Measurements from ENCODE around the gene IKZF3. TPM values are rescaled to one million over a fixed set of nuclear protein-coding genes. Genes with fewer than 3 reads are reported as not detected.
A peak's percentile ranks its signal among the peaks of the same experiment; 100 is the strongest.

IKZF3 gene
- total RNA-seq, 1 donor from 2014 or later, result 0.67 TPM

GRCh38 chr17:39782481-39782880 lies 81.6 kb downstream of the IKZF3 start:
- TF ChIP-seq CTCF (IDR thresholded peaks at IDR 0.05; ENCODE audit: unreplicated experiment), result no peak
- Mint-ChIP-seq H3K27ac (peak overlapping the region; percentile 82), H3K27me3 (ENCODE audit: low read depth) (peaks cover 4% of the 10 kb centered on the region), H3K4me3 (no peak overlapping the region), H3K4me1 (peaks cover 35% of the 10 kb centered on the region), H3K9me3 (no peaks in the 10 kb centered on the region), H3K36me3 (no peaks in the 10 kb centered on the region)
- no peak for DNase-seq (ENCODE audit: low spot score in 2 of 2, unreplicated experiment in 2 of 2)

- no peak for TF ChIP-seq CTCF (IDR thresholded peaks at IDR 0.05; ENCODE audit: unreplicated experiment)
- peak overlapping the region; percentile 82 for H3K27ac Mint-ChIP-seq
- H3K4me1 Mint-ChIP-seq, result peaks cover 33% of the 10 kb centered on the region
- no peaks in the 10 kb centered on the region for H3K9me3 Mint-ChIP-seq
- H3K27me3 Mint-ChIP-seq (ENCODE audit: low read depth), result peaks cover 4% of the 10 kb centered on the region
- no peaks in the 10 kb centered on the region for H3K36me3 Mint-ChIP-seq
- H3K4me3 Mint-ChIP-seq, result no peak overlapping the region
- DNase-seq (ENCODE audit: low spot score in 2 of 2, unreplicated experiment in 2 of 2), result no peak
These were observed 82.3 kb downstream of the IKZF3 start for GRCh38 chr17:39781861-39782213.

- Mint-ChIP-seq H3K4me3 (no peak overlapping the region), H3K27ac (no peak overlapping the region), H3K9me3 (no peaks in the 10 kb centered on the region), H3K4me1 (peaks cover 36% of the 10 kb centered on the region), H3K36me3 (no peaks in the 10 kb centered on the region), H3K27me3 (ENCODE audit: low read depth) (peaks cover 3% of the 10 kb centered on the region)
- DNase-seq (ENCODE audit: low spot score in 2 of 2, unreplicated experiment in 2 of 2), result no peak
- TF ChIP-seq CTCF (IDR thresholded peaks at IDR 0.05; ENCODE audit: unreplicated experiment), result no peak
These were observed 82.9 kb downstream of the IKZF3 start for GRCh38 chr17:39781031-39781860.

- Mint-ChIP-seq H3K27me3 (ENCODE audit: low read depth) (peaks cover 3% of the 10 kb centered on the region), H3K9me3 (no peaks in the 10 kb centered on the region)
These were observed 86.4 kb downstream of the IKZF3 start for GRCh38 chr17:39777534-39778365.

GRCh38 chr17:39776252-39776651 lies 87.9 kb downstream of the IKZF3 start:
- no peak overlapping the region for H3K4me3 Mint-ChIP-seq
- DNase-seq (ENCODE audit: low spot score in 2 of 2, unreplicated experiment in 2 of 2), result no peak
- H3K36me3 Mint-ChIP-seq, result no peaks in the 10 kb centered on the region
- no peak overlapping the region for H3K27ac Mint-ChIP-seq
- no peaks in the 10 kb centered on the region for H3K9me3 Mint-ChIP-seq
- peaks cover 34% of the 10 kb centered on the region for H3K4me1 Mint-ChIP-seq
- peaks cover 3% of the 10 kb centered on the region for H3K27me3 Mint-ChIP-seq (ENCODE audit: low read depth)
- no peak for TF ChIP-seq CTCF (IDR thresholded peaks at IDR 0.05; ENCODE audit: unreplicated experiment)

More at GRCh38 chr17:39777534-39778365, 86.4 kb downstream of the IKZF3 start:
- no peak for TF ChIP-seq CTCF (IDR thresholded peaks at IDR 0.05; ENCODE audit: unreplicated experiment)
- H3K4me1 Mint-ChIP-seq, result peaks cover 39% of the 10 kb centered on the region
- H3K27ac Mint-ChIP-seq, result no peak overlapping the region
- no peaks in the 10 kb centered on the region for H3K36me3 Mint-ChIP-seq
- no peak overlapping the region for H3K4me3 Mint-ChIP-seq
- DNase-seq (ENCODE audit: low spot score in 2 of 2, unreplicated experiment in 2 of 2), result no peak

All from mesothelial cell of epicardium (in vitro differentiated cells).